Fibroblast of lung (primary cell): ENCODE data around the gene TSGA10IP.

Source experiments
- CTCF ChIP-seq, 2 donors: IDR thresholded peaks in 1 of 2; conservative IDR thresholded peaks in 1 of 2; 1 replicate in 1 of 2; 2 replicates in 1 of 2; pipeline ENCODE4 v1.5.1; 2011 to 2012; ENCODE audit warnings: low read length in 2 of 2, control low read depth in 1 of 2, inconsistent platforms in 1 of 2, low read depth in 1 of 2, mild to moderate bottlenecking in 1 of 2
- EZH2 ChIP-seq: IDR thresholded peaks from 2 replicates; pipeline ENCODE4 v1.5.1; 2012; ENCODE audit warnings: low read length, control low read depth, mild to moderate bottlenecking; ENCODE audit errors: missing control alignments

DNA sequence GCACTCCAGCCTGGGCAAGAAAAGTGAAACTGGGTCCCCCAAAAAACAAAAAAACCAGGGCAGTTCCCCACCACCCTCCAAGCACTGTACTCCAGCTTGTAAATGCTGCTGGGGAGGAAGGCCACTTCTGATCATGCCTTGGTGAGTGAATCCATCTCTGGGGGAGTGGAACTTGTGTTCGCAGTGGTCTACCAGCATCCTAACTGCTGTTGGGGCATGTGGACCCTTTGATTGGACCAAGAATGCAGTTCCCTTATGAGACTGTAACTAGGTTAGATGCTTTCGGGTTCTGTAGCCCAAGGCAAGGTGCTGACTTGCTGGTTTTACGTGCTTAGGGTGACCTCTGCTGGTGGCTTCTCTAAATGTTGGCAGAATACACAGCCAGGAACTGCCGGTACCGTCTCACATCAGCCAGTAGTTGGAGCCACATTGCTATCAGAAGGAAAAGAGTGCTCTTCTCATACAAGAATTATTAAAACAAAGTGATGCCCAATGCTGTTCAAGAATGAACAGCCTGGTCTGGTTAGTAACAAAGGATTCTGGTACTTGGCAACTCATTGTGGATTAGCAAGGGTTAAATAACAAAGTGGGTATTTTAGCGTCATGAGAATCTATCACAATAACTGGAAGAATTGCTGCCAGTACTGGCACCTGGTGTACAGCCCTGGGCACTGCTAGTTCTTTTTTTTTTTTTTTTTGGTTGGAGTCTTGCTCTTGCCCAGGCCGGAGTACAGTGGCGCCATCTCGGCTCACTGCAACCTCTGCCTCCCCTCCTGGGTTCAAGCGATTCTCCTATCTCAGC, 43.7 kb downstream of the TSGA10IP start:
- TF ChIP-seq EZH2 = no peak
- TF ChIP-seq CTCF (conservative IDR thresholded peaks at IDR 0.05 in 1 of 2, IDR thresholded peaks at IDR 0.05 in 1 of 2; ENCODE audit: low read depth in 1 of 2, low read length in 2 of 2) = peak; percentile 94 to 95
